Activated CD4-positive, alpha-beta T cell treated with anti-CD3 and anti-CD28 coated beads for 36 hours (primary cell): ENCODE results near the gene SHE. TPM values are rescaled to one million over a fixed set of nuclear protein-coding genes. Genes with fewer than 3 reads are reported as not detected.

Experiments used
- ATAC-seq: fragments of 200-7000 bp; cut with Tn5 transposase; one replicate; pipeline ENCODE4 v1.10.0; 2021; ENCODE audit warnings: mild to moderate bottlenecking, moderate library complexity
- CTCF ChIA-PET: fragments of 350-600 bp; sonication (Branson Sonifier 250); formaldehyde crosslinking; loops from one replicate; lab custom pipeline; 2021; ENCODE audit warnings: antibody characterized with exemption; lab: Charles Lee
- POLR2A ChIA-PET: fragments of 350-600 bp; sonication (Branson Sonifier 250); formaldehyde crosslinking; loops from one replicate; lab custom pipeline; 2021; ENCODE audit warnings: antibody characterized with exemption, inconsistent platforms; lab: Charles Lee
- DNase-seq: peaks from one replicate; pipeline ENCODE4 v3.0.0-alpha.2; 2020
- H3K27ac Mint-ChIP-seq: one replicate; pipeline ENCODE4 v1.8.0; 2021; ENCODE audit warnings: mixed read lengths
- H3K27me3 Mint-ChIP-seq: one replicate; pipeline ENCODE4 v1.8.0; 2021; ENCODE audit warnings: mixed read lengths
- H3K36me3 Mint-ChIP-seq: one replicate; pipeline ENCODE4 v1.8.0; 2021; ENCODE audit warnings: low read depth, mixed read lengths
- H3K4me1 Mint-ChIP-seq: one replicate; pipeline ENCODE4 v1.8.0; 2021; ENCODE audit warnings: mixed read lengths
- H3K4me3 Mint-ChIP-seq: one replicate; pipeline ENCODE4 v1.8.0; 2021; ENCODE audit warnings: mild to moderate bottlenecking, moderate library complexity, mixed read lengths
- H3K9me3 Mint-ChIP-seq: one replicate; pipeline ENCODE4 v1.8.0; 2021; ENCODE audit warnings: low read depth, mixed read lengths
- intact Hi-C, 2 experiments: fragments of 100-400 bp; cut with DNase I in 1 of 2; cut with micrococcal nuclease in 1 of 2; formaldehyde crosslinking; loops; one replicate each; pipeline versions ENCODE4 v1.14.2 to v1.15.1; 2022 to 2024; cut with DNase I, micrococcal nuclease
- total RNA-seq, 2 experiments: library from RNA; stranded (reverse); gene quantifications; one replicate each; pipeline ENCODE4 v1.2.3, GENCODE V29; 2021

Gene SHE
- under 1 TPM in 1 of 2 experiments, not detected in 1; 0.04 TPM for total RNA-seq

GRCh38 chr1:154502066-154502743, at the start of gene SHE, which contains the start of gene TDRD10:
SHE (minus strand) TSS chr1:154502412; CDS start chr1:154502026, 386 bp downstream.
TDRD10 (plus strand) TSS chr1:154502219; CDS start chr1:154506904, 4,685 bp downstream.
- peak; percentile 6 for ATAC-seq
- intact Hi-C loops: no loop called here
- Mint-ChIP-seq H3K4me1 (peaks cover 17% of the 10 kb centered on the region), H3K4me3 (peak within 1 kb of the TSS; percentile 39), H3K9me3 (no peaks in the 10 kb centered on the region), H3K27me3 (peaks cover 40% of the 10 kb centered on the region), H3K36me3 (no peaks in the 10 kb centered on the region), H3K27ac (no peak within 1 kb of the TSS)
- ChIA-PET POLR2A (no interaction called here), CTCF (interaction anchor here (0.6 kb wide), 1 partner anchor 14 kb away, joined by 3 read pairs; no protein-coding TSS in a partner anchor)
- peak; percentile 28 for DNase-seq

GRCh38 chr1:154551474-154551873, 49.3 kb upstream of the SHE start:
- H3K27me3 Mint-ChIP-seq: no peaks in the 10 kb centered on the region
- ATAC-seq (no peak), DNase-seq (no peak)
- peaks cover 18% of the 10 kb centered on the region for H3K4me1 Mint-ChIP-seq
- no peak overlapping the region for H3K4me3 Mint-ChIP-seq
- CTCF ChIA-PET: interaction anchor here (3.9 kb wide), 1 partner anchor 71 kb away, joined by 29 read pairs; no protein-coding TSS in a partner anchor
- intact Hi-C loops: no loop called here
- peaks cover 45% of the 10 kb centered on the region for H3K36me3 Mint-ChIP-seq
- no peak overlapping the region for H3K27ac Mint-ChIP-seq
- no peaks in the 10 kb centered on the region for H3K9me3 Mint-ChIP-seq
- POLR2A ChIA-PET: no interaction called here

GRCh38 chr1:154550657-154551056, 48.4 kb upstream of the SHE start:
- no peak overlapping the region for H3K27ac Mint-ChIP-seq
- intact Hi-C loops: no loop called here
- POLR2A ChIA-PET: no interaction called here
- peaks cover 10% of the 10 kb centered on the region for H3K4me1 Mint-ChIP-seq
- H3K9me3 Mint-ChIP-seq: no peaks in the 10 kb centered on the region
- ATAC-seq: no peak
- CTCF ChIA-PET: interaction anchor here (0.7 to 3.9 kb wide), 5 partner anchors 53 to 510 kb away, joined by 3 to 29 read pairs (median 3); no protein-coding TSS in a partner anchor
- DNase-seq: no peak
- no peak overlapping the region for H3K4me3 Mint-ChIP-seq
- H3K27me3 Mint-ChIP-seq: no peaks in the 10 kb centered on the region
- peaks cover 37% of the 10 kb centered on the region for H3K36me3 Mint-ChIP-seq

GRCh38 chr1:154550070-154550469, 47.9 kb upstream of the SHE start:
- Mint-ChIP-seq H3K4me3 (no peak overlapping the region), H3K27ac (no peak overlapping the region), H3K27me3 (no peaks in the 10 kb centered on the region), H3K4me1 (peaks cover 9% of the 10 kb centered on the region), H3K9me3 (no peaks in the 10 kb centered on the region), H3K36me3 (peaks cover 31% of the 10 kb centered on the region)
- ATAC-seq (no peak), DNase-seq (no peak)
- ChIA-PET POLR2A (no interaction called here), CTCF (interaction anchor here (0.7 to 3.1 kb wide), 5 partner anchors 53 to 510 kb away, joined by 3 to 16 read pairs (median 3); no protein-coding TSS in a partner anchor)
- intact Hi-C loops: no loop called here

GRCh38 chr1:154549202-154549770, 47.1 kb upstream of the SHE start:
- ChIA-PET CTCF (interaction anchor here (0.7 to 3.1 kb wide), 6 partner anchors 52 to 144 kb away, joined by 3 to 16 read pairs (median 4); no protein-coding TSS in a partner anchor), POLR2A (no interaction called here)
- Mint-ChIP-seq H3K27ac (peak overlapping the region; percentile 2), H3K4me3 (no peak overlapping the region), H3K27me3 (no peaks in the 10 kb centered on the region), H3K4me1 (peaks cover 9% of the 10 kb centered on the region), H3K9me3 (no peaks in the 10 kb centered on the region), H3K36me3 (peaks cover 27% of the 10 kb centered on the region)
- intact Hi-C loops: loop anchor here (5.0 to 10.0 kb wide), 3 partner anchors 194 to 362 kb away; partner anchors contain the start of gene CFAP141 (in 1 of the 2)
- no peak for ATAC-seq
- no peak for DNase-seq

GRCh38 chr1:154548028-154548427, 45.8 kb upstream of the SHE start:
- Mint-ChIP-seq H3K36me3 (peaks cover 17% of the 10 kb centered on the region), H3K9me3 (no peaks in the 10 kb centered on the region), H3K27me3 (no peaks in the 10 kb centered on the region), H3K27ac (no peak overlapping the region), H3K4me1 (peaks cover 9% of the 10 kb centered on the region), H3K4me3 (no peak overlapping the region)
- intact Hi-C loops: loop anchor here (5.0 to 10.0 kb wide), 3 partner anchors 193 to 361 kb away; partner anchors contain the start of gene CFAP141 (in 1 of the 2)
- ChIA-PET CTCF (interaction anchor here (1.8 to 3.1 kb wide), 2 partner anchors 12 to 69 kb away, joined by 13 to 16 read pairs; no protein-coding TSS in a partner anchor), POLR2A (no interaction called here)
- no peak for DNase-seq
- ATAC-seq: peak; percentile 52

- no peak overlapping the region for H3K4me3 Mint-ChIP-seq
- POLR2A ChIA-PET: no interaction called here
- no peak for ATAC-seq
- CTCF ChIA-PET: interaction anchor here (0.6 to 2.9 kb wide), 38 partner anchors 9 to 494 kb away, joined by 3 to 115 read pairs (median 4); partner anchors contain the start of genes ATP8B2 and UBE2Q1
- intact Hi-C loops: loop anchor here (2.0 to 10.0 kb wide), 4 partner anchors 192 to 360 kb away; partner anchors contain the start of genes ATP8B2 (in 1 of the 2) and CFAP141 (in 1 of the 2)
- no peak overlapping the region for H3K27ac Mint-ChIP-seq
- peaks cover 9% of the 10 kb centered on the region for H3K4me1 Mint-ChIP-seq
- peaks cover 15% of the 10 kb centered on the region for H3K36me3 Mint-ChIP-seq
- DNase-seq: no peak
- no peaks in the 10 kb centered on the region for H3K27me3 Mint-ChIP-seq
- no peaks in the 10 kb centered on the region for H3K9me3 Mint-ChIP-seq
Measured at GRCh38 chr1:154547105-154547732, 45.0 kb upstream of the SHE start.

- Mint-ChIP-seq H3K27ac (no peak overlapping the region), H3K4me1 (peaks cover 9% of the 10 kb centered on the region), H3K27me3 (peaks cover 2% of the 10 kb centered on the region), H3K4me3 (no peak overlapping the region), H3K36me3 (peaks cover 13% of the 10 kb centered on the region), H3K9me3 (no peaks in the 10 kb centered on the region)
- ATAC-seq (peak; percentile 94), DNase-seq (peak; percentile 79)
- intact Hi-C loops: loop anchor here (1.0 to 10.0 kb wide), 5 partner anchors 67 to 359 kb away; partner anchors contain the start of genes ATP8B2 (in 1 of the 2) and CFAP141 (in 1 of the 2)
- ChIA-PET POLR2A (no interaction called here), CTCF (interaction anchor here (0.6 to 2.9 kb wide), 39 partner anchors 10 to 494 kb away, joined by 3 to 115 read pairs (median 4); partner anchors contain the start of genes ATP8B2 and UBE2Q1)
Measured at GRCh38 chr1:154546264-154547063, 44.3 kb upstream of the SHE start.

- Mint-ChIP-seq H3K36me3 (no peaks in the 10 kb centered on the region), H3K27ac (no peak overlapping the region), H3K27me3 (peaks cover 2% of the 10 kb centered on the region), H3K9me3 (no peaks in the 10 kb centered on the region), H3K4me3 (no peak overlapping the region), H3K4me1 (no peaks in the 10 kb centered on the region)
- intact Hi-C loops: loop anchor here (10.0 kb wide), 1 partner anchor 186 kb away; no protein-coding TSS in a partner anchor
- ATAC-seq (no peak), DNase-seq (no peak)
- ChIA-PET CTCF (no interaction called here), POLR2A (no interaction called here)
Measured at GRCh38 chr1:154541231-154541630, 39.0 kb upstream of the SHE start.
